NCI-H345 treated with DMSO at 0.1 percent for 48 hours (cell line): Measurements from ENCODE around the gene TXLNB.
A peak's percentile ranks its signal among the peaks of the same experiment; 100 is the strongest.

Source experiments
- DNase-seq: peaks from one replicate; lab custom pipeline; 2025; ENCODE audit not compliant: unreplicated experiment; lab: John Stamatoyannopoulos, UW

Gene TXLNB

DNA sequence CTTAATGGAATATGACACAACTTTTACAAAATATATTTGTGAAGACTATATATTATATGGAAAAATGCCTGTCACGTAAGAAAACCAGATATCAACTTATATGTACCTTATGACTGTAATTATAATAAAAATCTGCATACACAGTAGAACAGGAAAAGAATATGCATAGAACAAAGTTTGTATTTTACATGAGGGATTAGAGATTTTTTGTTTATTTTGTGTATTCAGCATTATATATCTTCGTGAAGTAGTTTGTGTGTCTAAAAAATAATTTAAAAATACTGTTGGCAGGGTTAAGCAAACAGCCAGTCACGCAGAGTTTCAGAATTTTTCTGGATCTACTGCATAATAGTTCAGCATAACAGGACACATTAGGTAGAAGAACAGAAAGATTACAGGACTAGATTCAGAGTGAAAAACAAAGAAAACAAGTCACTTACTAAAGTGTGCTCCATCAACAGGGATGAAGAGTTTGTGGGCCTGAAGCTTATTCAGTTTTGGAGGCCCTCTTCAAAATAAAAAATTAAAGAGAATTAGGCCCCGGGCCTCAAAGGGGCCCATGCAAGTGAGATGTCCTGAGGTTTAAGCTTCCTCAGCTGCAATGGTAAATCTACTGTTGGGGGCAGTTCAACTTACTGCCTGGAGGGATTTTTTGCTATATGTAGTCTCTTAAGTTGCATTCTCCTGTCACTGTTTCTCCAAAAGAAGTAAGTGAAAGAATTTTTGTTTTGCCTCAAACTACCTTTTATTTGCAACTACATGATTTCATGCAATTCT, 16.3 kb downstream of the TXLNB start:
- no peak for DNase-seq

DNA sequence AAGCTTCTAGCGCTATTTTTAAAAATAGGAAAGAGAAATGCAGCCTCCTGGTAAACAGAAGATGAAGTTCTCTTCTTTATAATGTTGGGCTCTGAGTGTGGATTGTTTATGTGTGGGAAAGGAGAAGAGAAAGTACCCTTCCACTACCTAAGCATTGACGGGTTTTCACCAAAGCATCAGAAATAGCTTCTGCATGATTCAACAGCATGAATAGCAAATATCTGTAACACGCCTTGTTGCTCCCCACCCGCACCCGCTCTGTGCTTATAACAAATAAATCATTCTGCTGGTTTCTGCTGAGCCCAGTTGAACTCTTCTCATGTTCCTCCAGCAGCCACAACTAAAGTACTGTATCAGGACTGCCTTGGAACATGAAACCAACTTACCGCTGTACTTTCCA, 20.7 kb downstream of the TXLNB start:
- DNase-seq: no peak

DNA sequence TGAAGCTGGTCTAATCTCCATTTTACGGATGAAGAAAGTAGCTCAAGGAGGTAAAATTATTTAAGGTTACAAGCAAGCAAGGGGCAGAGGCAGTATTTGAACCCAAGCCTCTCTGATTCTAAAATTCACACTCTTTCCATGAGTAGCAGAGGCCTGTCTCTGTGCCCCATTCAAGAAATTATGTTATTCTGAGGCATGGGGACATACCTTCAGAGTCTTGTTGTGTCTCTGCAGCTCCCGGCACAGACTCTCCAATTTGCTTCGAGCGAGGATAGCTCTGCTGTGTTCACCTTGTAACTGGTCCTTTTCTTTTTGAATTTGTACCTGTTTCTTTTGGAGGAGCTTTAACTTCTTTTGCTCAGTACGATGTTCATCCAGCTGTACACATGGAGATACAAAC, 21.5 kb downstream of the TXLNB start:
- no peak for DNase-seq

DNA sequence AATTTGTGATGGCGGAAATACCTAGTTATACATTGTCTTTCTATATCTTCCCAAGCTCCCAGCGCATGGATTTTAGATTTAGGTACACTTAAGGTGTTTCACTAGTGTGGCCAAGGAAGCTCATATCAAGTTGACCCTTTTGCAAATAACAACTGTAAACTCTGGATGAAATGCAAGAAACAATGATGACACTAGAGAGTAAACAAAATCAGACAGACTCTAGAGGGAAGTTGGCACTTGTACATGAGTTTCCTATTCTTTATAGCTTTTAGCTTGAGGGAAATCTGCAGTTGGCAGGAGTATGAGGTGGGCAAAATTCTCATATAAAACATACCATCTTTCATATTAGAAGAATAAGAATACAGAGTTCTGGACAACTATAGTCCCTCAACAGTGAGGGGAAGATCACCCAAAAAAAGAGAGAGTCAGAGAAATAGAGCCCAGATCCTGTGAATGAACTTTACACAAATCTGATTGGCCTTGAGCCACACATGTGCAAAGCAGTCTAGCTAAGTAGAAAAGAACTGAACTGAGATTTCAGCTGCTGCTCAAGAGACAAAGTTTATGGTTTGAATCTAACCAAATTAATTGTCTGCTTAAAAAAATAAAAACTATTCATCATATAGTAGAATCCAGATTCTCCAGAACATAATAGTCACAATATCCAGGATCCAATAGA, 26.1 kb downstream of the TXLNB start:
- no peak for DNase-seq

DNA sequence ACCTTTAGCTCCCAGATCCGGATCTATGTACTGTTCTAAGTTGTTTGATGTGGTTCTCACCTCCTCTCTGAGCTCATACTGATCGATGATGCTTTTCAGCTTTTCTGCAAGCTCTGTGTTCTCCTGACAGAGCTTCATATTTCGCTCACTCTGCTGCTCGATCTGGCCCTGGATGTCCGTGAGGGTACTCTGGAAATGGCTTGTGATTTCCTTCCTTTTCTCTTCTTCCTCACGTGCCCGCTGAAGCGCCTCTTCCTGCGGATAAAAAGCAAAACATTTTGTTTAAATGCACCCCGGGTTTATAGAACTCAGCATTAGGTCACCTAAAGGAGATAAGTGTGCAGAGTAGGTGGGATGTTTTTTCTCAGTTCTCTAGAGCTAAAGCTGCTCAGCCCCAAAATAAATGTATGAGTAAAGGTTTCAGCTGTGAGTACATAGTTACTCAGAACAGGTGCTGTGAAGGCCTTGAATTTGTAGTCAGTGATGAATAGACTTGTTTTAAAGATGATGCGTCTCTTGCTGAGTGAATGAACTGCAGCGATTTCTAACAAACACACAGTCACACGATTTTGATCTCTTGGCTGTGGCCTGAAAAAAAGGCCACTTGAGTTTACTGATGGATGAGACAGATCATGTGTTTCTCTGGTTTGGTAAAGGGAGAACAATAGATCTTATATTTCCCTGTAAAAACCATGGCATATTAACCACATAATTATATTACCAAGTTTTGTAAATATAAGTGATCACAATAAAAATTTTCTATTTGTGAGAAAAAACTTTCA, 29.1 kb downstream of the TXLNB start:
- peak; percentile 82 for DNase-seq

DNA sequence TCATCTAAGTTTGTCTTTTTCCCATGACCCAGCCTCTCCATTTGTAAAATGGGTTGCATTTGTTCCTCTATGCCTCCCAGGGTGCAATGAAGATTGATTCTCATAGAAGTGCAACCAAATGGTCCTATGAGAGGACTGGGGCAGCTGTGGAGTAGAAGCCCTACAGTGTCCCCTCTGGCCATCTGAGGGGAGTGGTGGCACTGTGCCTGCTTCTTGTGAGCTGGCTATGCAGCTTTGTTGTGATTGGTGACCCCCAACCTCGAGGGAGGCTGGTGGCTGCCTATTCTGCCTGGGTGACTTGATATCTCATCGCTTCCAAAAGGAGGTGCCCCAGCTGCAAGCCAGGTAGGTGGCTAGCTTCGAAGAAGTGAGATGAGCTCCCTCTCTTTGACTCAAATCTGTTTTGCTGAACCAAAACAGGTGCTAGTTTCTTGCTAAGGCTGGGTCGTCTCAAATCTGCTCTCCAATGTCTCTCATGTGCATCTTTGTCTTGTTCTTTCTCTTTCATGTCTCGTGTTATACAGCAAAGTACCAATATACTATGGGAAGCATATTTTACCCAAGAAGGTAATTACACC, 33.9 kb downstream of the TXLNB start:
- DNase-seq: no peak

DNA sequence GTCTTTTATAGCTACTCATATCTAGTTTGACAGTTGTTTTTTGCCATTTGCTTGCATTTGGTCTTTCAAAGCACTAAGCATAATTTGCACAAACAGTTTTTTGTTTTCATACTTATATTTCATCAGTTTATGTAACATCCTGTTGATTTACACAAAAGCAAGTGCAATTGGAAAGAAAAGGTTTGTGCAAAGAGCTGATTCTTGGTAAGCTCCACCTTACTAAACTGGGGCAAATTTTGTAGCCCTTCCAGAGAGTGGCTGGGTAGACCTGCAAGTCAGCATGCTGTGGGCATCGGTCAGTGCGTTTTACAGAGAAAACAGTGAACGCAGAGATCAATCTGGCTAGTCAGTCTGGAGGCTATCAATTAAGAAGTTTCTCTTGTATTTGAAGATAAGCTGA, 34.5 kb downstream of the TXLNB start:
- DNase-seq: no peak

DNA sequence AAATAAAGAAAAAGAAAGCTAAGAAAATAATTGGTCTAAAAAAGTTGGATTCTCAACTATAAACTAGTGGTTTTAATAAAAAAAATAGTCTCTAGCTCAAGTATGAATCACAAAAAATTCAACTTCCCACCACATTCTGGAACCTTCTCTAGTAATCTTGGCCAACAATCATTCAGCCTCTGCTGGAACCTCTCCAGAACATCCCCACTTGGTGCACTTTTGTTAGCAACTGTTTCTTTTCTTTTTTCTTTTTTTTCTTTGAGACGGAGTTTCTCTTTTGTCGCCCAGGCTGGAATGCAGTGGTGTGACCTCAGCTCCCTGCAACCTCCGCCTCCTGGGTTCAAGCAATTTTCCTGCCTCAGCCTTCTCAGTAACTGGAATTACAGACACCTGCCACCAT, 35.7 kb downstream of the TXLNB start:
- no peak for DNase-seq

DNA sequence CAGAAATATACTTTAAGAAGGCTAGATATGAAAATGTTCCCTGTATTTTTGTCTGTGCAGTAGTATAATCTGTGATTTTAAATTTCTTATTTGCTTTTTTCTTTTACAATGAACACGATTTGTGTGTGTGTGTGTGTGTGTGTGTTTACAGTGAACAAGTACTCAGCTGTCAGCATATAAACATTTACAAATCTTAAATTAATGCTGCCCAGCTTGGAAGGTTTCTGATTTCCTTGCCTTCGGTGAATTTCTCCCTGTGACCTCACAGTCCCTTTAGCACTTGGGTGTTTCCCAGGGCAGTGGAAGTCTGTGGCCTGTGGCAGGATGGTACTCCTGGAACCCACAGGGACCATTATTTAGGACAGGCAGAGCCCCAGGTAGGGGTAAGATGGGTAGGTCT, 37.6 kb downstream of the TXLNB start:
- DNase-seq: no peak

DNA sequence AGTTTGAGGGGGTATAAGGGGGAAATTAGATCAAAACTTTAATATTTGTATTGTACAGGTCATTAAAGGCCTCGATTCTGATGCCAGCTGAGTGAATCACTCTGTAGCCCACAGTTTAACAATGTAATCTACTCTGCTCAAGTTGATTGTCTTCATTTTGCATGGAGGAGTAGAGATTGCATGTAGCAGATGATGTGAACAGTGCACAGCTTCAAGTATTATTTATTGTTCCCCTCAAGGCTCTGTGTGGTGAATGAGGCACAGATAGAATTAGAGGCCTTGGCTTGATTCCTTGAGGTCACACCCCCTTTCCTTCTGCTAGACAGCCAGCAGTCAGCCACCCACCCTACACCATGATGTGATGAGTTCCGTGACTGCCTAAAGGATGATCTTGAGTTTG, 38.1 kb downstream of the TXLNB start:
- no peak for DNase-seq

DNA sequence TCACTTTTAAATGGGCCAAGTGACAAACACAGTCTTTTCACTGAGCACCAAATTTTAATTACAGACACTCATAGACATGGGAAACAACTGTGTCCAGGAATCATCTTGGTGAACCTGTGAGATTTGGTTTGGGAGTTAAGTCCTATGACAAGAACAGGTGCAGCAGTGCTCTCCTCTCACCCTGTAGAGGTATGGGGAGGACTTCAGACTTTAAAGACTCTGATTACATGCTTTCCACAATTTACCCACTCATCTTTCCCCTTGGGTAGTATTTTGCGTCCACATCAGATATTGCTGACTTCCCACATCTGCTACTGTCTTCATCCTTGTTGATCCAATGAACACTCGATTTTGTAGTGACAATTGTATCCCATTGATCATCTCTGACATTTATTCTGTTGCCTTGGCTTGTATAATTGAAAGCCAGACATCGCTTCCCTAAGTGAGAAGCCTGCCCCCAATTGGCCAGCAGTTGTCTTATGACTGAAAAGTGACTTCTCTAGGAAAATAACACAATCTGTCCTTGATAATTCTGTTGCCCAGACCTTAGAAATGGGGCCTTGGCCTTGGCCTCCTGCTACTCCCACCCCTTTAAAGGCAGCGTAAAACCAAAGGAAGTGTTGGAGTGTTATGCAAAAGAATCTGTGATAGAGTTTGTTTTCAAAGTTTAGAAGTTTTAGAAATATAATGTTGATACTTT, 40.0 kb downstream of the TXLNB start:
- no peak for DNase-seq

DNA sequence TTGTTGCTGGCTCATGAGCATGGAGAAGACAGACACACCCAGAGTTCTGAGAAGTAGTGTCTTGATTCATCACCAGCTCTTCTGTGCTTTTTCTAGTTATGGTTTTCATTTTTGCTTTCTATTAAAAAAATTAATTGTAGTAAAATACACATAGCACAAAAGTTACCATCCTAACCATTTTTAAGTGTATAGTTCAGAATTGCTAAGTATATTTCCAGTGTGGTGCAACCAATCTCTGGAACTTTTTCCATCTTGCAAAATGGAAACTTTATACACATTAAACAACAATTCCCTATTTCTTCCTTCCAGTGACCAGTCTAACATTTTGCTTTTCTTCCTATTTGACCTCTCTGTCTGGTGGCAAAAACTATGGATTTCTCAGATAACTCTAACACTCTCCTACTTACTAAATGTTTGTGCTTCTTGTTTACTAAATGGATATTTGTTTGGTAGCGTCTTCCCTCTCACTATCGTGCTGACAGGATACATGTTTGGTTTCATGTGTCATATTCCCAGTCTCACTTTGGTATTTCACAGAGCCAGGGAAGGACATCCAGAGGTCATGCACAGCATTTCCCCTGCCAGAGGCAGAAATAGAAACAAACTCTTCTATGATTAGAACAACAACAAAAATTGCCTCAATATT, 40.6 kb downstream of the TXLNB start:
- no peak for DNase-seq

DNA sequence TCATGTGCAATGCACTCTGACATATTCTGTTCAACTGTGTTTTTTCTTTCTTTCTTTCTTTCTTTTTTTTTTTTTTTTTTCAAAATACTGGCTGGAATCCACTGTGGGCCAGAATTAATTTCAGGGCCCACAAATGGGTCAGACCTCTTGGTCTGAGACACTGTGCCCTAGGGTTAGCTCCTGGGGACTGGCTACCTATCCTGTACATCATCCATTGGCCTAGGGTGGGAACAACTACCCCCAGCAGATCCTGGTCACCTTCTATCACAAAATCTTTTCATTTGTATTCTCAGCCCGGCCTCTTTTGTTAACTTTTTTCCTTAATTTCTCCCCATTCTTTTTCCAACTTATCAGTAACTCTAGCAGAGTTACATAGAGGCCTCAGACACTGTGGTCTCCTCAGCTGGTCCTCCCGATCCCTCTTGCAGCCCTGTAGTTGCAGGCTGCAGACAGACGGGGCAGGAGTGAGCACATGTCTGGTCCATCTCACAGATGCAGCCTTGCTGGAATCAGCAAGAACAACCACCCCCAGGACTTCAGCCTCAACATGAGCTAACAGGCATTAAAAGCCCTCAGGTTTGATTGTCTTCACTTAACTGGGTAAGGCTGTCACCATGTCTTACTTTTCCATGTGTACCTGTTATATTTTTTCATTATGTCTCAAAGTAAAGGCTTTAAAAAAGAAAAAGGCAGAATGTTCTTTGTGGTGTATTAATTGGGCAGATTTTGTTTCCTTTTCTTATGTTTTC, 41.3 kb downstream of the TXLNB start:
- peak; percentile 5 for DNase-seq

DNA sequence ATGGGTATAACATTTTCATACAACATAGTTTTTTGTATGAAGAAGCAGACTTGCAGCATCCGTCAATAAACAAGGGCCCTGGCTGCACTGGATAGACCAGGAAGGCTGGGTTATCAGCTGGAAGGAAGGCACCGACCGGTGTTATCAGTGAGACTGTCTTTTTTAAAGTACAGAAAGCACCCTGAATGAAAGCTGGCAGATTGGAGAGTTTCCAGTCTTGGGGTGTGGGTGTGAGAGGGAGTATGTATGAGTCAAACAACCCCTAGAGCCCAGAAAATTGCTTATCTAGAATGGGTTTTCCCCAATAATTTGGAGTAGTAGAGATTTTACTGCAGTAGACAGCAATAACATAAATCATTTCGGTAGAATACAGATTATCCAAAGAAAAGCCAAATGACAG, 42.4 kb downstream of the TXLNB start:
- no peak for DNase-seq

DNA sequence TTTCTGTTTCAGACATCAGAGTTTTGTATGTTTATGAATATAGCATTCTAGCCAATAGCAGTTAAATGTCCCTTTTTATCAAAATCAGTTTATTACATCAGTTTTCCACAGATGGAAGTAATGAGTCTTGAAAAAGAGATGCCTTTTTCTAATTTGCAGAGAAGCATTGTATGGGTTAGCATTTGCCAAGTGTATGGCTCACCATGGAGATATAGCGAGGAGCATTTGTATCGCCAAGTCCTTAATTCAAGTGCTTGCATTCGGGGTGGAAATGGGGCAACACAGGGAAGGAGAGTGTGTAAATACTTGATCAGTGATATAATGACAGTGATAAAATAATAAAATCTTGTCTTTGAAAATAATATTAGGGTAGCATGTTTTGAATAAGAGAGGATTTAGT, 42.9 kb downstream of the TXLNB start:
- DNase-seq: no peak

DNA sequence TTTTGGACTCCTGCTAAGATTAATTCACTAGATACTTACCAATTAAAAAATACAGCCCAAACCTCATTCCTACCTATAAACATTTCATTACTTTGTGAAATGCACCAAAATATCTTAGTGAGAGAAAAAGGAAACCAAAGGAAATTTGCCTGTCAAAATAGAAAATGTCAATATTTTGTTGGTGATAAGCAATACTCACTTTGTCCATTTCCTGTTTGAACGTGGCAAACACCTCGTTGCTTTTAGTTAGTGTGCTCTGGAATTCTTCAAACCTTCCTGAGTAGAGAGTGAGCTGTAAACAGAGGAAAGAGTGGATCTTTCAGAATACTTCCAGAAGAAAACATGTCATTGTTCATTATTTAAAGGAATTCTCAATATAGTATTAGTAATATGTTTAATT, 44.2 kb downstream of the TXLNB start:
- DNase-seq: no peak

DNA sequence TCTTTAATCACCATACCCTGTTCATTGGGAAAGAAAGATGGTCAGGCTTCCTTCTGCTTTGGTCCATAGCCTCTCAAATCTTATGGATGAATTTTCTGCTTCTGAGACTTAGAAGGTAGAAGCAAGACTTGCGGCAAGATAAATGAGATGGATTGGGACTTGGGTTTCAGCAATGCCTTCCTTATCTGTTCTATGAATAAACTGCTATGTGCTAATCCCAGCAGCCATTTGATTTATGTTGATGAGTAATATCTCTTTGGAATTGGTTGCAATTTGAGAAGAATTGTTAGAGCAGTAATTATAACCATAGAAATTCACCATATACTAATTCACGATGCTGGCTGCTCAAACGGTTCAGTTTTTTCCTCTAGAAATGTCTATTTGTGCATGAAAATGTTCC, 48.3 kb downstream of the TXLNB start:
- no peak for DNase-seq

DNA sequence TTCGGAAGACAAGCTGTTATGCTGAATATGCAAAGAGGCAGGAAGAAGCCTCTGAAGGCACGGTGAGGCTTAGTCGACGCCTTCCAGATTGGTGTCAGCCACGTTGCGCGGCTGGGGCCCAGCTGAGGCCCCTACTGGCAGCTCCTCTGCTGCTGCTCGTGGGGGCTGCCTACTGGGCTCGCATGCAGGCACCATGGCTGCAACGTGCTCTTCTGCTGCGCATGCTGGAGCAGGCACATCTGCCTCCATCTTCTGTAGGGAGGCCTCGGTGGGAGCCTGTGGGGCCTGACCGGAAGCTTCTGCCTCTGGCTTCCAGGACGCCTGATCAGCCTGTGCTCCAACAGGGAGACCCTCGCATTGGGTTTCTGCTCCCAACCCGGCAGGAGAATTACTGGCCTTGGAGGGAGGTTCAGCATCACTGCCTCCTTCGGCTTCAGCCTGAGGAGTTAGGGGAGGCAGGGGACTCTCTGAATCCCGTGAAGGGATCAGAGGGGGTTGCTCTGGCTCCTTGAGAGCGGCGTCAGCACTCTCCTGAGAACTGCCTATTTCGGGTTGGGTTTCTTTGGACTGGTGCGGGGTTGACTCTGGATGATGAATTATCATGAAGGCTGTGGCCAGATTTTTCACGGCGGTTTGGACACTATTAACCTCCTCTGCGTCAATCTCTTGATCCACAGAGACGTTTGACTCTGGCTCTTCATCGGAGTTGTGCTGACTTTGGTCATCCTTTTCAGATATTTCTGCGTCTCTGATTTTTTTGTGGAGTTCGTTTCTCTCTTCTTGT, 49.1 kb downstream of the TXLNB start:
- no peak for DNase-seq
